Measurements from ENCODE around the gene NEIL1.
A peak's percentile ranks its signal among the peaks of the same experiment; 100 is the strongest.
"Not testable (repeated sequence)": the region's sequence is repeated elsewhere in the genome, so short reads cannot be mapped to it uniquely, and the experiment has no call there.

The NEIL1 gene

GRCh38 chr15:75321711-75322110 is 25.1 kb upstream of the NEIL1 start:
- Mint-ChIP-seq H3K27ac (no peak overlapping the region), H3K4me3 (no peak overlapping the region), H3K9me3 (no peaks in the 10 kb centered on the region), H3K36me3 (no peaks in the 10 kb centered on the region), H3K4me1 (peaks cover 3% of the 10 kb centered on the region), H3K27me3 (peaks cover 32% of the 10 kb centered on the region)
- DNase-seq, result no peak
- CTCF ChIA-PET, result no interaction called here

- no peaks in the 10 kb centered on the region for H3K36me3 Mint-ChIP-seq
- H3K27me3 Mint-ChIP-seq, result peaks cover 29% of the 10 kb centered on the region
- DNase-seq, result no peak
- CTCF ChIA-PET, result no interaction called here
- no peaks in the 10 kb centered on the region for H3K4me1 Mint-ChIP-seq
- H3K27ac Mint-ChIP-seq, result no peak overlapping the region
- H3K4me3 Mint-ChIP-seq, result no peak overlapping the region
- no peaks in the 10 kb centered on the region for H3K9me3 Mint-ChIP-seq
These were observed 20.9 kb upstream of the NEIL1 start for GRCh38 chr15:75325922-75326321.

GRCh38 chr15:75327005-75327404 is 19.8 kb upstream of the NEIL1 start:
- Mint-ChIP-seq H3K36me3 (no peaks in the 10 kb centered on the region), H3K27ac (no peak overlapping the region), H3K4me1 (no peaks in the 10 kb centered on the region), H3K9me3 (no peaks in the 10 kb centered on the region), H3K27me3 (peaks cover 23% of the 10 kb centered on the region), H3K4me3 (no peak overlapping the region)
- CTCF ChIA-PET, result no interaction called here
- DNase-seq, result no peak

- Mint-ChIP-seq H3K27ac (no peak overlapping the region), H3K27me3 (peaks cover 23% of the 10 kb centered on the region), H3K4me3 (no peak overlapping the region), H3K9me3 (no peaks in the 10 kb centered on the region), H3K4me1 (no peaks in the 10 kb centered on the region), H3K36me3 (no peaks in the 10 kb centered on the region)
- no peak for DNase-seq
- CTCF ChIA-PET, result no interaction called here
These were observed 19.3 kb upstream of the NEIL1 start for GRCh38 chr15:75327491-75327890.

- DNase-seq, result no peak
- CTCF ChIA-PET, result no interaction called here
- Mint-ChIP-seq H3K27me3 (peaks cover 27% of the 10 kb centered on the region), H3K27ac (no peak overlapping the region), H3K4me1 (no peaks in the 10 kb centered on the region), H3K36me3 (no peaks in the 10 kb centered on the region), H3K9me3 (no peaks in the 10 kb centered on the region), H3K4me3 (no peak overlapping the region)
These were observed 18.1 kb upstream of the NEIL1 start for GRCh38 chr15:75328493-75329314.

- no peak overlapping the region for H3K27ac Mint-ChIP-seq
- H3K27me3 Mint-ChIP-seq, result peaks cover 21% of the 10 kb centered on the region
- no peak overlapping the region for H3K4me3 Mint-ChIP-seq
- DNase-seq, result no peak
- H3K4me1 Mint-ChIP-seq, result peaks cover under 1% of the 10 kb centered on the region
- CTCF ChIA-PET, result no interaction called here
- H3K36me3 Mint-ChIP-seq, result no peaks in the 10 kb centered on the region
- H3K9me3 Mint-ChIP-seq, result no peaks in the 10 kb centered on the region
These were observed 17.3 kb upstream of the NEIL1 start for GRCh38 chr15:75329571-75329970.

GRCh38 chr15:75332093-75332492 is 14.7 kb upstream of the NEIL1 start:
- not testable (repeated sequence) for H3K9me3 Mint-ChIP-seq, DNase-seq, H3K27ac Mint-ChIP-seq, H3K4me3 Mint-ChIP-seq, H3K36me3 Mint-ChIP-seq
- CTCF ChIA-PET, result interaction anchor here (0.9 kb wide), 1 partner anchor 36 kb away, joined by 4 read pairs; no protein-coding TSS in a partner anchor
- peaks cover 22% of the 10 kb centered on the region for H3K4me1 Mint-ChIP-seq
- peaks cover 21% of the 10 kb centered on the region for H3K27me3 Mint-ChIP-seq

GRCh38 chr15:75333654-75334419 is 13.0 kb upstream of the NEIL1 start:
- DNase-seq, H3K27ac Mint-ChIP-seq, H3K9me3 Mint-ChIP-seq, H3K4me3 Mint-ChIP-seq, H3K36me3 Mint-ChIP-seq: not testable (repeated sequence)
- Mint-ChIP-seq H3K27me3 (peaks cover 11% of the 10 kb centered on the region), H3K4me1 (peaks cover 29% of the 10 kb centered on the region)
- CTCF ChIA-PET, result interaction anchor here (1.3 kb wide), 1 partner anchor 35 kb away, joined by 4 read pairs; the partner anchor contains the start of gene MAN2C1

GRCh38 chr15:75335313-75335704 is 11.5 kb upstream of the NEIL1 start:
- DNase-seq, result no peak
- Mint-ChIP-seq H3K9me3 (no peaks in the 10 kb centered on the region), H3K36me3 (peaks cover 7% of the 10 kb centered on the region), H3K27me3 (peaks cover 11% of the 10 kb centered on the region), H3K4me1 (peaks cover 29% of the 10 kb centered on the region), H3K27ac (no peak overlapping the region), H3K4me3 (peak overlapping the region; percentile 98)
- CTCF ChIA-PET, result interaction anchor here (0.9 to 1.3 kb wide), 2 partner anchors 33 to 34 kb away, joined by 3 to 4 read pairs; partner anchors contain the start of gene MAN2C1

- Mint-ChIP-seq H3K4me3 (peak within 1 kb of the TSS; percentile 98), H3K36me3 (peaks cover 7% of the 10 kb centered on the region), H3K4me1 (peaks cover 29% of the 10 kb centered on the region), H3K9me3 (no peaks in the 10 kb centered on the region), H3K27me3 (peaks cover 8% of the 10 kb centered on the region), H3K27ac (peak within 1 kb of the TSS; percentile 91)
- peak; percentile 92 for DNase-seq
- CTCF ChIA-PET, result interaction anchor here (0.9 kb wide), 1 partner anchor 32 kb away, joined by 3 read pairs; no protein-coding TSS in a partner anchor
These were observed 11.0 kb upstream of the NEIL1 start, which contains the start of gene COMMD4 for GRCh38 chr15:75335705-75336355. COMMD4 (plus strand) TSS chr15:75336063; CDS start chr15:75336090, 27 bp downstream.

GRCh38 chr15:75338661-75339240 is 8.1 kb upstream of the NEIL1 start:
- H3K4me3 Mint-ChIP-seq, result no peak overlapping the region
- H3K4me1 Mint-ChIP-seq, result peaks cover 29% of the 10 kb centered on the region
- no peaks in the 10 kb centered on the region for H3K9me3 Mint-ChIP-seq
- CTCF ChIA-PET, result no interaction called here
- peaks cover 5% of the 10 kb centered on the region for H3K27me3 Mint-ChIP-seq
- peak; percentile 18 for DNase-seq
- peaks cover 7% of the 10 kb centered on the region for H3K36me3 Mint-ChIP-seq
- H3K27ac Mint-ChIP-seq, result no peak overlapping the region

GRCh38 chr15:75339531-75340240 is 7.2 kb upstream of the NEIL1 start:
- H3K9me3 Mint-ChIP-seq, result no peaks in the 10 kb centered on the region
- H3K27ac Mint-ChIP-seq, result no peak overlapping the region
- peaks cover 27% of the 10 kb centered on the region for H3K4me1 Mint-ChIP-seq
- no peak overlapping the region for H3K4me3 Mint-ChIP-seq
- peak; percentile 16 for DNase-seq
- CTCF ChIA-PET, result no interaction called here
- peaks cover 8% of the 10 kb centered on the region for H3K27me3 Mint-ChIP-seq
- peaks cover 7% of the 10 kb centered on the region for H3K36me3 Mint-ChIP-seq

GRCh38 chr15:75342221-75342620 is 4.6 kb upstream of the NEIL1 start:
- Mint-ChIP-seq H3K9me3 (no peaks in the 10 kb centered on the region), H3K4me3 (no peak overlapping the region), H3K36me3 (peaks cover 10% of the 10 kb centered on the region), H3K27ac (no peak overlapping the region), H3K27me3 (peaks cover 22% of the 10 kb centered on the region), H3K4me1 (peaks cover 15% of the 10 kb centered on the region)
- DNase-seq, result no peak
- CTCF ChIA-PET, result no interaction called here
